Mucosa of descending colon (tissue), 3 donors: ENCODE measurements around the gene GPR149. TPM values are rescaled to one million over a fixed set of nuclear protein-coding genes. Genes with fewer than 3 reads are reported as not detected.

ENCODE experiments used
- ATAC-seq: fragments of 200-7000 bp; cut with Tn5 transposase; one replicate; pipeline ENCODE4 v1.9.1; 2020; ENCODE audit warnings: mild to moderate bottlenecking, moderate library complexity
- DNase-seq, 3 donors: peaks; one replicate each; pipeline ENCODE4 v3.0.0-alpha.2; 2020
- H3K36me3 ChIP-seq: fragments of 200-600 bp; one replicate; pipeline ENCODE4 v1.8.0; 2021; ENCODE audit warnings: low read depth, mild to moderate bottlenecking
- H3K4me1 ChIP-seq: fragments of 200-600 bp; one replicate; pipeline ENCODE4 v1.8.0; 2021; ENCODE audit warnings: low read depth, mild to moderate bottlenecking
- H3K4me3 ChIP-seq: fragments of 200-600 bp; one replicate; pipeline ENCODE4 v1.8.0; 2021; ENCODE audit warnings: mild to moderate bottlenecking
- H3K9me3 ChIP-seq: fragments of 200-600 bp; one replicate; pipeline ENCODE4 v1.8.0; 2021; ENCODE audit warnings: mild to moderate bottlenecking
- intact Hi-C, 2 donors: fragments of 100-400 bp; cut with DNase I in 1 of 2; cut with micrococcal nuclease in 1 of 2; formaldehyde crosslinking; loops; one replicate each; pipeline versions ENCODE4 v1.11.0 to v1.11.1; 2022; cut with DNase I, micrococcal nuclease
- total RNA-seq, 3 donors: library from RNA; stranded (reverse); fragmentation: NEBNext Ultra II Directional in 2 of 3; extraction: Animal tissue kit (Norgen Biotek cat#: 25700) in 2 of 3; gene quantifications; one replicate each; pipeline versions ENCODE4 v1.2.1 to v1.2.4, GENCODE V29; 2021 to 2023
- TF ChIP-seq, protein P1 (sequence below): fragments of 200-600 bp; IDR thresholded peaks from one replicate; pipeline ENCODE4 v1.8.0; 2022; ENCODE audit warnings: antibody characterized with exemption, mild to moderate bottlenecking
- donor health status: DM: no; HTN: no; CAD: no; lungs with moderate emphysema.
- donor health status: DM: no; HTN: no; CAD: no.
- donor health status: DM: no; HTN: yes; CAD: no.

GPR149 gene
- total RNA-seq, 3 donors from 2014 or later: not detected

DNA sequence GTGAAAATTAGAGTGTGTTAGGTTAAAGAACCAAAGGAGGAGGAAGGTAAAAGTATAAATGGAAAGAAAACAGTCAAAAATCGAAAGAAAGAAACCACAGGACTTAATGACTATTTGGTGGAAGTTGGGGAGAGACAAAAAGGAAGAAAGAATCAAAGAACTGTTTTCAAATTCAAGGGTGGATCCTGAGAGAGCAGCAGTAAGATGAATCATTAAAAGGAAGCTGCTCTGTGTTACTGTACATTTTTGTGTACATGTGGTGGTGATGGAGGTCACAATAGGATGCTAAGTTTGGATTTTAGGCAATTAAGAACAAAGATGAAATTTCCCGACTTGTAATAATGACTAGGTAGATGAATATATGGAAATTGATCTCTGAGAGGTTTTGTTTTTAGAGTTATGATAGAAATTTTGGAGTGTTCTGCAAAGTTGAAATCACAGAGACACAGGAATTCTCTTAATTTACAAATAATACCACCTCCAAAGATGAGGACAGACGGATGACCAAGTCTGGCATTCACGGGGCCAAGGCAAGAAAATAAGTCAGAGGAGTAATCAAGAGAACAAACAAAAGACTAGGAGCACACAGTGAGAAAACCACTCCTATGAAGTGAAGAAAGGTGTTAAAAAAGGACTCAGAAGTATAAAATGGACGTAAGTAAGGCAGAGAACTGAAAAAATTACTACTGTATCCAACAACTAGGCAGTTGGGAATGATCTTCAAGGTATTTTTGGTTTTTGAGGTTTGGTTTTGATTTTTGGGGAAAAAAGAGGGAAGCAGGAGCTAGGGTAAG lies 112.8 kb downstream of the GPR149 start:
- no peak overlapping the region for H3K4me3 ChIP-seq
- TF ChIP-seq, protein P1, sequence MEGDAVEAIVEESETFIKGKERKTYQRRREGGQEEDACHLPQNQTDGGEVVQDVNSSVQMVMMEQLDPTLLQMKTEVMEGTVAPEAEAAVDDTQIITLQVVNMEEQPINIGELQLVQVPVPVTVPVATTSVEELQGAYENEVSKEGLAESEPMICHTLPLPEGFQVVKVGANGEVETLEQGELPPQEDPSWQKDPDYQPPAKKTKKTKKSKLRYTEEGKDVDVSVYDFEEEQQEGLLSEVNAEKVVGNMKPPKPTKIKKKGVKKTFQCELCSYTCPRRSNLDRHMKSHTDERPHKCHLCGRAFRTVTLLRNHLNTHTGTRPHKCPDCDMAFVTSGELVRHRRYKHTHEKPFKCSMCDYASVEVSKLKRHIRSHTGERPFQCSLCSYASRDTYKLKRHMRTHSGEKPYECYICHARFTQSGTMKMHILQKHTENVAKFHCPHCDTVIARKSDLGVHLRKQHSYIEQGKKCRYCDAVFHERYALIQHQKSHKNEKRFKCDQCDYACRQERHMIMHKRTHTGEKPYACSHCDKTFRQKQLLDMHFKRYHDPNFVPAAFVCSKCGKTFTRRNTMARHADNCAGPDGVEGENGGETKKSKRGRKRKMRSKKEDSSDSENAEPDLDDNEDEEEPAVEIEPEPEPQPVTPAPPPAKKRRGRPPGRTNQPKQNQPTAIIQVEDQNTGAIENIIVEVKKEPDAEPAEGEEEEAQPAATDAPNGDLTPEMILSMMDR: no peak
- no peak for ATAC-seq
- no peaks in the 10 kb centered on the region for H3K36me3 ChIP-seq
- peaks cover 11% of the 10 kb centered on the region for H3K4me1 ChIP-seq
- H3K9me3 ChIP-seq: no peaks in the 10 kb centered on the region
- intact Hi-C loops: no loop called here
- DNase-seq: no peak

DNA sequence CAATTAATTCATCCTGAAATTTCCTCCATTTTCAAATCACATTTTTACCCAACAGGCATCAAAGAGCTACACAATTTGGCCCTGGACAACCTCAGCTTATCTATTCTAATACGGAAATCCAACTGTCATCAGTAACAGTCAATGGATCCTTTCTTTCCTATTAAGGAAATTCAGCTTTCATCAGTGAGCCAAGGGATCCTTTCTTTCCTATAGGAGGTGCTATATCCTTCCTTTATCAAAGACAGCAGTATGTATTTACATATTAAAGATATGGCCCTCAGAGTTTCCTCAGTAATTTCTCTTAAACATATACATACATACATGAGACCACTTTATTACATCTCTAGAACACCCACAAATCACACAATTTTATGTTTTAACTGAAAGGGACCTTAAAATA lies 115.8 kb downstream of the GPR149 start:
- TF ChIP-seq, protein P1: no peak
- ATAC-seq: no peak
- peaks cover 8% of the 10 kb centered on the region for H3K4me1 ChIP-seq
- no peaks in the 10 kb centered on the region for H3K9me3 ChIP-seq
- no peaks in the 10 kb centered on the region for H3K36me3 ChIP-seq
- intact Hi-C loops: no loop called here
- DNase-seq: no peak
- no peak overlapping the region for H3K4me3 ChIP-seq

DNA sequence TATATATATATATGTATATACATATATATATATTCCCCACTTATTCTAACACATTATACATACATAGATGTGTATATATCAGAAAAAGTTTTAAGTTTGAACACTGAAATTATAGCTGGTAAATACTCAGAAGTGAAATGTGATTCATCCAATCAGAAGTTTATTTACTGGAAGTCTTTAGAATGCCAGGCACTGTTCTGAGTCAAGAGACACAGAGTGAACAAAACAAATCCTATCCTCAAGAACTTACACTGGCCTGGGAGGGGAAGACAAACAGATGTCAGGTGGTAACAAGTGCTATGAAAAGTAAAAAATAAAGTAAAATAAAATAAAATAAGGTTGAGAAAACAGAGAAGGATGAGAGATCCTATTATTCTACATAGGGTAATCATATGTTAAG lies 119.2 kb downstream of the GPR149 start:
- H3K4me3 ChIP-seq: no peak overlapping the region
- H3K4me1 ChIP-seq: no peaks in the 10 kb centered on the region
- no peaks in the 10 kb centered on the region for H3K9me3 ChIP-seq
- TF ChIP-seq, protein P1: no peak
- ATAC-seq (no peak), DNase-seq (no peak)
- intact Hi-C loops: no loop called here
- H3K36me3 ChIP-seq: no peaks in the 10 kb centered on the region

DNA sequence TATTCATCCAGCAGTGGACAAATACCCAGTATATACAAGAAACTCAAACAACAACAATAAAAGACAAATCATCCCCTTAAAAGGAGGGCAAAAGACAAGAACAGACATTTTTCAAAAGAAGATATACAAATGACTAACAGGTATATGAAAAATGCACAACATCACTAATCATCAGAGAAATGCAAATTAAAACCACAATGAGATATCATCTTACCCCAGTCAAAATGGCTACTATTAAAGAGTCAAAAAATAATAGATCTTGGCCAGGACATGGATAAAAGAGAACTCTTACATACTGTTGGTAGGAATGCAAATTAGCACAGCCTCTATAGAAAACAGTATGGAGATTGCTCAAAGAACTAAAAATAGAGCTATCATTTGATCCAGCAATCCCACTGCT lies 122.6 kb downstream of the GPR149 start:
- H3K36me3 ChIP-seq: no peaks in the 10 kb centered on the region
- TF ChIP-seq, protein P1: no peak
- H3K4me3 ChIP-seq: no peak overlapping the region
- intact Hi-C loops: no loop called here
- ATAC-seq (no peak), DNase-seq (no peak)
- H3K9me3 ChIP-seq: no peaks in the 10 kb centered on the region
- H3K4me1 ChIP-seq: no peaks in the 10 kb centered on the region

DNA sequence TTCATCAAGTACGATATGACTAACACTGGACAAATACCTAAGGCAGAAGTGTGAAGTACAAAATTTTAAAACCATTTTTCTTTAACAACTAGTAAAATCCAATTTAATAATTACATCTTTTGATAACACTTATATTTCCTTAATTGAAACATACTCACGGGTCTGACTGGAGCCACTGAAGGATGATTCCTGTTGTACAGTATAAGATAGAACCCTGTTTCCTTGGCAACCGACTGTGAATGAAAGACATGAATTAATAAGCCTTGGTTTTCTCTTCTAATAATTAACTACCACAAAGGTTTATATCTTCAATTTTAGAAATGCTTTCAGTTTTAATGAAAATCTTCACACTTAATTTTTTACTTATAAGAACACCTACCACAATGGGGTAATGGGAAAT lies 125.1 kb downstream of the GPR149 start:
- ATAC-seq: no peak
- no peak overlapping the region for H3K4me3 ChIP-seq
- no peaks in the 10 kb centered on the region for H3K4me1 ChIP-seq
- no peaks in the 10 kb centered on the region for H3K9me3 ChIP-seq
- intact Hi-C loops: no loop called here
- no peaks in the 10 kb centered on the region for H3K36me3 ChIP-seq
- DNase-seq: no peak
- TF ChIP-seq, protein P1: no peak
